CD4-positive, alpha-beta T cell treated with Interferon alpha-2 for 1 hour (primary cell): ENCODE results near the gene CNTF.

Experiments used
- DNase-seq, 2 donors: peaks; one replicate each; pipeline ENCODE4 v3.0.0-alpha.2; 2020 to 2022

CNTF gene, protein sequence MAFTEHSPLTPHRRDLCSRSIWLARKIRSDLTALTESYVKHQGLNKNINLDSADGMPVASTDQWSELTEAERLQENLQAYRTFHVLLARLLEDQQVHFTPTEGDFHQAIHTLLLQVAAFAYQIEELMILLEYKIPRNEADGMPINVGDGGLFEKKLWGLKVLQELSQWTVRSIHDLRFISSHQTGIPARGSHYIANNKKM

GRCh38 chr11:58622344-58622743 is at the start of gene CNTF:
Gene CNTF, plus strand, starts transcription at chr11:58622665. Its CDS starts 88 bp downstream, at chr11:58622753.
- DNase-seq: no peak

DNA sequence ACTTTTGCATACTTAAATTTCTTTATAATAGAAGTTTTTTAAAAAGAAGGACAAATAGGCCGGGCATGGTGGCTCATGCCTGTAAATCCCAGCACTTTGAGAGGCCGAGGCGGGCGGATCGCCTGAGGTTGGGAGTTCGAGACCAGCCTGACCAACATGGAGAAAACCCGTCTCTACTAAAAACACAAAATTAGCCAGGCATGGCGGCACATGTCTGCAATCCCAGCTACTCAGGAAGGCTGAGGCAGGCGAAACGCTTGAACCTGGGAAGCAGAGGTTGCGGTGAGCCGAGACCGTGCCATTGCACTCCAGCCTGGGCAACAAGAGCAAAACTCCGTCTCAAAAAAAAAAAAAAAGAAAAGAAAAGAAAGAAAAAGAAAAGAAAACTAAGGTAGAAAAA is 49.6 kb upstream of the CNTF start:
- peak in 1 of 2 donors; percentile 25 for DNase-seq

GRCh38 chr11:58573451-58574104 is 48.9 kb upstream of the CNTF start:
- DNase-seq: peak; percentile 49 to 71

- DNase-seq: no peak
Observed at GRCh38 chr11:58574881-58575280, 47.6 kb upstream of the CNTF start.

- peak; percentile 63 to 77 for DNase-seq
Observed at GRCh38 chr11:58575377-58576020, 47.0 kb upstream of the CNTF start, which contains the start of gene LPXN. Gene LPXN, minus strand, starts transcription at chr11:58575856. Its CDS starts 84 bp downstream, at chr11:58575772.

GRCh38 chr11:58576887-58577471 is 45.5 kb upstream of the CNTF start:
- peak in 1 of 2 donors; percentile 33 for DNase-seq

- peak; percentile 85 to 87 for DNase-seq
Observed at GRCh38 chr11:58577555-58578135, 44.8 kb upstream of the CNTF start.

GRCh38 chr11:58578136-58578634 is 44.3 kb upstream of the CNTF start:
- DNase-seq: peak; percentile 94 to 96

DNA sequence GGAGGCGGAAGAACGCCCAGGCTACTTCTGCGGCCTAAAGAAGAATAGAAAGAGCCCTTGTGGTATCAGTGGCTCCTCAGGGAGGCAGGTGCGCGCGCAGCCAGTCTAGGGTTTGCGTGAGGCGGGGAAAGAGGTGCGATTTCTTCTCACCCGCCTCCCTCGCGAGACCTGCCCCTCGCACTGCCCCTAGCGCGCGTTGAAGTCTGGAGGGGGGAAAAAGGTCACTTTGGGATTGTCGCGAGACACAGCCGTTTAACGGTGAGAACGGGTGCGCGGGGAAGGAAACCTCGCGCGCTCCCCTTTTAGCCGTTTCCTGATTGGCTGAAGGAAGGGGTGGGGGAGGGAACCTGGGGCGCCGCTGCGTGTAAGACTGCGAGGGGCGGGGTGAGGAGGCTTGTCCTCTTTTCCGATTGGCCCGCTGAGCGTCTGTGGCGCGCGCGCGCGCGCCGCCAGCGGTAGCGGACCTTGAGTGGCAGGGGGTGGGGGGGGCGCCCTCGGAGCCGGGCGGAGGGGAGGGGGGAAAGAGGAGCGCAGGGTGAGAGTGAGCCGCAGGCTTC is 43.8 kb upstream of the CNTF start, which contains the start of gene ZFP91:
Gene ZFP91, plus strand, starts transcription at position 429 of the 557 bp plus-strand sequence. CDS start 219 bp downstream, outside the sequence.
- peak; percentile 98 for DNase-seq

DNA sequence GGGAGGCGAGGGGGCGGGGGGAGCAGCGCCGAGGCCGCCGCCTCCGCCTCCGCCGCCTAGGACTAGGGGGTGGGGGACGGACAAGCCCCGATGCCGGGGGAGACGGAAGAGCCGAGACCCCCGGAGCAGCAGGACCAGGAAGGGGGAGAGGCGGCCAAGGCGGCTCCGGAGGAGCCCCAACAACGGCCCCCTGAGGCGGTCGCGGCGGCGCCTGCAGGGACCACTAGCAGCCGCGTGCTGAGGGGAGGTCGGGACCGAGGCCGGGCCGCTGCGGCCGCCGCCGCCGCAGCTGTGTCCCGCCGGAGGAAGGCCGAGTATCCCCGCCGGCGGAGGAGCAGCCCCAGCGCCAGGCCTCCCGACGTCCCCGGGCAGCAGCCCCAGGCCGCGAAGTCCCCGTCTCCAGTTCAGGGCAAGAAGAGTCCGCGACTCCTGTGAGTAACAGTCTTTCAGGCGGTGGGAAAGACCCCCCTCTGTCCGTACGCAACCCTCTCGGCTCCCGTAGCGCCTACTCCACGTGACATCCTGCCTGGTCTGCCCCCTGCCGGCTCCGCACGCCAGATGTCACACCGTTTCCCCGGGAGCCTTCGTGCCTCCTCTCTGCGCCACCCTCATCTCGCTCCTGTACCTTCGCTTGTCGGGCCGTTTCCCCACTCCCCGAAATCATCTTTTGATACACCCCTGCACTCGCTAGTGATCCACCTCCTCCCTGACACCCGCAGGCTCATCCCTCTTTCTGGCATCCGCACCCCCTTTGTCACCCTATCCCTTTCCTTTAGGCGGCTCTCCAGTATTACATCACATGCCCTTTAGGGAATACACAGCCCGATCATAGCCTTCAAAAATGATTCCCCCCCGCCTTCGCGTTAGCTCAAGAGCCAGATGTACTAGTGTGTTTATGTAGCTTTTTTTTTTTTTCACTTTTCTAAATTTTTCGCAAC is 43.0 kb upstream of the CNTF start:
- peak; percentile 91 to 94 for DNase-seq

DNA sequence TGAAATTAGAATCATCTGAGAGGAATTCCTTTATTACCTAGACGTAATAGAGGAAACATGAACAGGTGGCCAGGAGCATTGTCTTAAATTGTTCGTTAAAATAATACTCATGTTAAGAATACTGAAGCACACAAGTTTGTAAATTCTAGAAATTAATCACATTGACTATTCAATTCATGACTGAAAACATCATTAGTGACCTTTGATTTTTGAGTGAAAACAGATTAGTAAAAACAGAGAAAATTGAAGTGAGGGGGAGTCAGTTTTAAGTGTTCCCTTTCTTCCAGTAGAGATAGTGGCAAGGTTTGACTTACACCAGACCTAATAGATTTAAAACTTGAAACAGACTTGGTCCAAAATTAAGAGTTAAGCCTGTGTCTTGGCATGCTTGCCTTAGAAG is 42.2 kb upstream of the CNTF start:
- DNase-seq: no peak

DNA sequence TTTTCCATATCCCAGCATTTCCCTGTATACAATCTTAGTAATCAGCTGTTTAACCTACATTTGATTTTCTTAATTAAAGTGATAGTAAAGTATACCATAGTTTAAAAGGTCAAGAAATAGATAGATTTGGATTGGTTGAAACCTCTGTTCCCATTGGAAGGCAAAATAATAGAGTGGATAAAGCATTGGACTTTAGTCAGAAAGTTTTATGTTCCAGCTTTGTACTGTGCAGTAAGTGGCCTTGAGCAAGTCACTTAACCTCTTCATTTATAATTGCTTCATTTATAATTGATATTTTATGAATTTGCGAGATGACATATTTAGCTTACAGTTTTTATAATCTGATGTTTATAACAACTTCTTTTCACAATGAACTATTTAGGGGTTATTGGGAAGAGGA is 40.0 kb upstream of the CNTF start:
- no peak for DNase-seq

DNA sequence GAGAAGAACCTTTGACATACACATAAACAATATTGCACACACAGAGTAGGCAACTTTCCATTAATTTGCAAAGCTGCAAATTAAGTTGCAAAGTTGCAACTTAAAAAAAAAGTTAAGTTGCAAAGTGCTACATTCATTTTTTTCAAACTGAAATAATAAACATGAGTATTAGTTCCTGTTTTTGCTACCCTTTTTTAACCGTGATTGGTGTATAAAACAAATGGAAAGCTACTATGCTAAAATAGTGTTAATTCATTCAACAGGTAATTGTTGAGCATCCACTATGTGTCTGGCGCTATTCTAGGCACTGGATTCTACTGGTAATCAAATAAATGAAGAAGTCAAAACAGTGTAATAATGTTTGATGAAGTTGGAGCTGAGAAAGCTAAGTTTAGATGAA is 35.5 kb upstream of the CNTF start:
- no peak for DNase-seq

DNA sequence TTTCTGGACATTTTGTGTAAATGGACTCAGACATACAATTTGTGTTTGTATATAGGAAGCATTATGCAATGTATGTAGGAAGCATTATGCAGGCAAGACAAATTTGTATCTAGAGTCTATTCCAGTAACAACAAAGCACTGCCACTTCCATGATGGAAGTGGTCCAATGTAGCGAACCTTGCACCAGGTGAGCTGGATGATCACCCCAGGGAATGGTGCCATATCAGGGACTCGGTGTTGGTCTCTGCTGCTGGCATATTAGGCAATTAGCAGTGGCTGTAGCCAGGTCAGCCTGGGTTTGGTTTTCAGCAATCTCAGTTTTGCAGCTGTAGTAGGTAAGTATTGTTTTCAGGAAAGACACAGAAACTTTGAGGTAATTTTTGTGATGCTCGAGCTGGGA is 30.8 kb upstream of the CNTF start:
- no peak for DNase-seq

DNA sequence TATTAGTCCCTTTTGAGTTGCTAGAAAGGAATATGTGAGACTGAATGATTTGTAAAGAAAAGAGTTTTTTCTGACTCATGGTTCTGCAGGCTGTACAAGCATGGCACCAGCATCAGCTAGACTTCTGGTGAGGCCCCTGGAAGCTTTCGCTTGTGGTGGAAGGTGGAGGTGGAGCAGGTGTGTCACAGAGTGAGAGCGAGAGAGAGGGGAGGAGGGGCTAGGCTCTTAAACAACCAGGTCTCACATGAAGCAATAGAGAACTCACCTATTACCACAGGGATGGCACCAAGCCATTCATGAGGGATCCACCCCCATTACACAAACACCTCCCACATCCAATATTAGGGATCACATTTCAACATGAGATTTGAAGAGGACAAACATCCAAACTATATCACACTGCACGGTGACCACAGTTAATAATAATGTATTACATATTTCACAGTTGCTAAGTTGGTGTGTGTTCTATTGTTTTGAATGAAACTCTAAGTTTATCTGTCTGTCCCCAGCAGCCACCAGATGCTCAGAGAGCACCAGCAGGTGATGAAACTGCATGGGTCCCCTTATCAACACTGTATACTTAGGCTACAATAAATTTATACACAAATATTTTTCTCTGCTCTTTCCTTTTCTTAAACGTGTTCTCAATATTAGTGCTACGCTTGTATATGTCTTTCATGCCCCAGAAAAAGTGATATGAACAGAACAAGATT is 29.5 kb upstream of the CNTF start:
- DNase-seq: no peak

- DNase-seq: no peak
Observed at GRCh38 chr11:58594826-58595225, 27.6 kb upstream of the CNTF start.

DNA sequence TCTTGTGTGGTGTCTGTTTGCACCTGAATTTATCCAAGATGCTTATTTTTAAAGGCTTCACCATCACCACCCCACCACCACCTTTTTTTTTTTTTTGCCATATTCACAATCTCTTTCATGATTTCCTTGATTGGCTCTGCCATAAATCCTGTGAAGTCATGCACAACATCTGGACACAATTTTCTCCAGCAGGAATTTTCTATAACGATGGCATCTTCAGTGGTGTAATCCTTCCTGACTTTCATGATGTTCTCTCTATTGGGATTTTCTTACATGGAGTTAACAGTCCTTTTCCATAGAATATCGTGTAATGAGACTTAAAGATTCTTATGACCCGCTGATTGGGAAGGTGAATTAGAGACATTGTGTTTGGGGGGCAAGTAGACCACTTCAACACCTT is 25.8 kb upstream of the CNTF start:
- DNase-seq: no peak

DNA sequence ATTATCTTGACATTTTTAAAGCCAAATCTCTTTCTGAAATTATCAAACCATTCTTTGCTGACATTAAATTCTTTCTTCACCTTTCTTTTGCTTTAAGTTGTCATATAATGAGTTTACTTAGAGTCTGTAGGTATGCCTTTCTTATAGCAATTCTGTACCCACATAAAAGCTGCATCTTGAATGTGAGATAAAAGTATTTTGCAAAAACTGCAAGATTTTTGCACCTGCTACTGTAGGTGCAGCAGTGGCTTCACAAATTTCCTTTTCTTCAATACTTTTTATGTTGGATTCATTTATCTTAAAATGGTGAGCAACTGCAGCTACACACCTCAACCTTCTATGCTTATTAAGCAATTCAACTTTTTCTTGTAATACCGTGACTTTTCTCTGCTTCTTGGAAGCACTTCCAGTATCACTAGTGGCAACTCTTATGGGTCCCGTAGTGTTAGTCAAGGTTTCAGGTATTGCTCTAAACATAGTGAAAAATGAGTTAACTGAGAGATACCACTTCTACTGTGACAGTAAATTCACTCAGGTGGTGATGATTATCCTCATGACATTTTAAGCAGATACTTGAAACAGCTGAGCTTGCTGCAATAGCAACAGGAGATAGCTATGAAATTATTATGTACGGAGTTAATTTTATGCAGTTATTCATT is 24.9 kb upstream of the CNTF start:
- no peak for DNase-seq

DNA sequence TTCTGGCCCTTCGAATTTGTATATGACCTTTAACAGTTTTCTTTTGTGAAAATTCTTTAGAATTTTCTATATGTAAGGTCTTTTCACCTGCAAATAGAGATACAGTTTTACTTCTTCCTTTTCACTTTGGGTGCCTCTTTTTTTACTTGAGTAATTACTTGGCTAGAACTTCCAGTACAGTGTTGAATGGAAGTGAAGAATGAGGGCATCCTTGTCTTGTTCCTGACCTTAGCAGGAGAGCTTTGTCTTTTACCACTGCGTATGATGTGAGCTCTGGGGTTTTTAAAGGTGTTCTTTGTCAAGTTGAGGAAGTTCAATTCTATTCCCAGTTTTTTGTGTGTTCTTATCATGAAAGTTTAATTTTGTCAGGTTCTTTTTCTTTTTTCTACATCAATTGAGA is 22.0 kb upstream of the CNTF start:
- DNase-seq: no peak
